ENCODE data around the gene SESN1. TPM values are rescaled to one million over a fixed set of nuclear protein-coding genes. Genes with fewer than 3 reads are reported as not detected.

SESN1 gene
- total and polyA plus RNA-seq, 9 of the 15 experiments (the other 6 are each of a cell fraction or from before 2014, with no cell fraction given) = 3.1 to 13.0 (median 7.4) TPM

- 84% methylated on average over 6 of the region's 6 CpGs for WGBS (ENCODE audit: insufficient coverage, low coverage, missing lambda C conversion rate)
- POLR2A ChIA-PET = interaction anchor here (0.7 kb wide), 1 partner anchor 245 kb away, joined by 3 read pairs; no protein-coding TSS in a partner anchor
- Histone ChIP-seq H3K4me2 (ENCODE audit: insufficient read depth, low read length) (no peak overlapping the region), H2AFZ (ENCODE audit: low read depth, low read length) (no peak overlapping the region), H3K36me3 (ENCODE audit: control insufficient read depth, insufficient read depth, low read length) (peaks cover 5% of the 10 kb centered on the region; the same call in 1 of the 3 replicates), H3K4me1 (replicated peaks in 1 of 2; ENCODE audit: control insufficient read depth in 2 of 2, insufficient read depth in 2 of 2, low read length in 2 of 2) (no peaks in the 10 kb centered on the region), H3K4me3 (no peak overlapping the region), H3K27ac (ENCODE audit: extremely low read depth, low read depth, low read length) (no peak overlapping the region), H4K20me1 (replicated peaks; ENCODE audit: control insufficient read depth, insufficient read depth, low read length) (no peaks in the 10 kb centered on the region), H3K9me3 (replicated peaks; ENCODE audit: control insufficient read depth, insufficient read depth, low read depth, low read length) (no peaks in the 10 kb centered on the region), H3K79me2 (ENCODE audit: control insufficient read depth, insufficient read depth, low read length) (no peaks in the 10 kb centered on the region; the same call in 2 of the 3 replicates), H3K27me3 (ENCODE audit: control insufficient read depth in 2 of 2, insufficient read depth in 2 of 2, low read length in 2 of 2) (no peaks in the 10 kb centered on the region), H3K9me1 (ENCODE audit: control insufficient read depth, insufficient read depth, low read length) (no peaks in the 10 kb centered on the region), H3K9ac (ENCODE audit: insufficient read depth in 1 of 2, low read depth in 2 of 2, low read length in 2 of 2) (no peak overlapping the region)
- ATAC-seq = no peak; the same call in 2 of the 3 replicates
- no peak for DNase-seq (ENCODE audit: extremely low read depth in 1 of 4, low spot score in 3 of 4)
- no peak for FAIRE-seq
- in situ Hi-C loops (cut with MboI) = no loop called here
- intact Hi-C loops (cut with micrococcal nuclease) = no loop called here
- BruUV-seq (replicated peaks) = no TSS peak
- TF ChIP-seq ZNF384 (IDR thresholded peaks at IDR 0.05; ENCODE audit: low read depth, low read length) (peak; percentile 58), CBX3 (IDR thresholded peaks at IDR 0.05; ENCODE audit: borderline replicate concordance in 1 of 2, low read length in 2 of 2) (peak in 1 of 2 experiments; percentile 38; a peak in 1 of 3 replicates), CEBPG (CRISPR knock-in tag; IDR thresholded peaks at IDR 0.05) (no peak), CEBPG (tag; conservative IDR thresholded peaks at IDR 0.05 in 1 of 2, IDR thresholded peaks at IDR 0.05 in 1 of 2) (peak; percentile 11 to 72; a peak in 1 of 4 replicates), SRSF7 (optimal IDR thresholded peaks at IDR 0.05; ENCODE audit: low read depth, low read length) (no peak), ATF3 (IDR thresholded peaks at IDR 0.05) (peak; percentile 58), ATF3 (CRISPR knock-in tag; conservative IDR thresholded peaks at IDR 0.05) (no peak), ZKSCAN1 (IDR thresholded peaks at IDR 0.05; ENCODE audit: low read depth, low read length) (no peak)
- CTCF ChIA-PET (ENCODE audit: low intra/inter-chr PET ratio) = no interaction called here
These were observed 44.5 kb upstream of the SESN1 start for GRCh38 chr6:109139109-109139508.
